PFSK-1 (cell line): Measurements from ENCODE around the gene RGS14.

Source experiments
- FOXP2 ChIP-seq: optimal IDR thresholded peaks from 2 replicates; pipeline ENCODE3; 2011; ENCODE audit warnings: borderline replicate concordance, control low read depth, inconsistent platforms; ENCODE audit not compliant: insufficient read depth; ENCODE audit errors: extremely low read length, extremely low read depth
- POLR2AphosphoS5 ChIP-seq: IDR thresholded peaks from 2 replicates; pipeline ENCODE4 v1.6.1; 2012; ENCODE audit warnings: low read depth, mild to moderate bottlenecking, control low read depth, low read length, moderate library complexity
- REST ChIP-seq, 2 experiments: IDR thresholded peaks; 2 replicates each; pipeline versions ENCODE4 v1.6.1 to v1.8.0; 2011 to 2012; ENCODE audit warnings: low read depth in 2 of 2, low read length in 2 of 2, control low read depth in 1 of 2, inconsistent platforms in 1 of 2, mild to moderate bottlenecking in 1 of 2, moderate library complexity in 1 of 2; ENCODE audit not compliant: insufficient read depth in 1 of 2
- SIN3A ChIP-seq: IDR thresholded peaks from 2 replicates; pipeline ENCODE4 v1.6.1; 2012; ENCODE audit warnings: mild to moderate bottlenecking, low read length, moderate library complexity, borderline replicate concordance; ENCODE audit not compliant: insufficient read depth
- TAF1 ChIP-seq: IDR thresholded peaks from 2 replicates; pipeline ENCODE4 v1.6.1; 2012; ENCODE audit warnings: low read length, control low read depth, borderline replicate concordance; ENCODE audit not compliant: insufficient read depth

GRCh38 chr5:177370488-177371119, 12.9 kb downstream of the RGS14 start:
- no peak for TF ChIP-seq SIN3A
- TF ChIP-seq REST (IDR thresholded peaks at IDR 0.05; ENCODE audit: insufficient read depth in 1 of 2, low read depth in 2 of 2, low read length in 2 of 2) = no peak
- TF ChIP-seq POLR2AphosphoS5 = no peak
- no peak for TF ChIP-seq TAF1
- no peak for TF ChIP-seq FOXP2
